Endodermal cell (in vitro differentiated cells): ENCODE measurements around the gene DNASE1L3. TPM values are rescaled to one million over a fixed set of nuclear protein-coding genes. Genes with fewer than 3 reads are reported as not detected.

Source experiments
- DNase-seq: peaks from one replicate; pipeline ENCODE4 v3.0.0-alpha.2; 2017
- H3K27ac ChIP-seq: 2 replicates; pipeline ENCODE4 v1.5.1; 2013; ENCODE audit warnings: mild to moderate bottlenecking, low read depth, low read length, moderate library complexity
- H3K27me3 ChIP-seq: 2 replicates; pipeline ENCODE4 v1.6.1; 2013; ENCODE audit warnings: mild to moderate bottlenecking, low read length, moderate library complexity; ENCODE audit not compliant: insufficient read depth, control insufficient read depth, poor library complexity, severe bottlenecking
- H3K36me3 ChIP-seq: 2 replicates; pipeline ENCODE4 v1.7.0; 2013; ENCODE audit warnings: mild to moderate bottlenecking, low read length, moderate library complexity; ENCODE audit not compliant: control insufficient read depth, insufficient read depth
- H3K4me1 ChIP-seq: one replicate; pipeline ENCODE4 v1.7.0; 2013; ENCODE audit warnings: low read length; ENCODE audit not compliant: control insufficient read depth, insufficient read depth
- H3K4me3 ChIP-seq: 2 replicates; pipeline ENCODE4 v1.5.1; 2013; ENCODE audit warnings: mild to moderate bottlenecking, low read length, moderate library complexity
- H3K9ac ChIP-seq: 2 replicates; pipeline ENCODE4 v1.6.1; 2013; ENCODE audit warnings: mild to moderate bottlenecking, low read length, moderate library complexity; ENCODE audit not compliant: poor library complexity, severe bottlenecking; ENCODE audit errors: extremely low read depth
- H3K9me3 ChIP-seq: 2 replicates; pipeline ENCODE4 v1.6.1; 2013; ENCODE audit warnings: mild to moderate bottlenecking, low read length, moderate library complexity; ENCODE audit not compliant: control insufficient read depth
- H3K27ac Mint-ChIP-seq: 2 replicates; pipeline ENCODE4 v1.8.0; 2020; ENCODE audit warnings: mixed read lengths
- H3K27me3 Mint-ChIP-seq: 2 replicates; pipeline ENCODE4 v1.8.0; 2021; ENCODE audit warnings: mild to moderate bottlenecking, mixed read lengths; ENCODE audit not compliant: insufficient read depth
- H3K36me3 Mint-ChIP-seq: 2 replicates; pipeline ENCODE4 v1.8.0; 2020; ENCODE audit warnings: low read depth, mixed read lengths
- H3K4me1 Mint-ChIP-seq: 2 replicates; pipeline ENCODE4 v1.8.0; 2020; ENCODE audit warnings: mixed read lengths
- H3K4me3 Mint-ChIP-seq: 2 replicates; pipeline ENCODE4 v1.8.0; 2020; ENCODE audit warnings: mild to moderate bottlenecking, moderate library complexity, mixed read lengths
- H3K9me3 Mint-ChIP-seq: 2 replicates; pipeline ENCODE4 v1.8.0; 2020; ENCODE audit warnings: mild to moderate bottlenecking, mixed read lengths
- CTCF ChIP-seq: fragments of 200-600 bp; sonication (generic); conservative IDR thresholded peaks from 2 replicates; pipeline ENCODE4 v1.5.0; 2021; ENCODE audit warnings: antibody characterized with exemption, mild to moderate bottlenecking
- WGBS, 2 experiments: methylation state at CpG; one replicate each; pipeline versions ENCODE4 v1.1.5 to v1.1.7; 2013; ENCODE audit warnings: missing lambda C conversion rate in 2 of 2, mixed read lengths in 1 of 2; ENCODE audit not compliant: insufficient coverage in 1 of 2, insufficient read length in 1 of 2; 5-methylcytosine and 5-hydroxymethylcytosine counted together
- total RNA-seq, 2 donors: library from RNA; stranded (reverse); fragmentation: NEBNext Ultra II Directional in 1 of 2; extraction: Animal tissue kit (Norgen Biotek cat#: 25700) in 1 of 2; gene quantifications; 2 replicates in 1 of 2; 3 replicates in 1 of 2; pipeline ENCODE4 v1.2.1, GENCODE V29; 2021

Gene DNASE1L3
- total RNA-seq, 2 donors from 2014 or later, result not detected

DNA sequence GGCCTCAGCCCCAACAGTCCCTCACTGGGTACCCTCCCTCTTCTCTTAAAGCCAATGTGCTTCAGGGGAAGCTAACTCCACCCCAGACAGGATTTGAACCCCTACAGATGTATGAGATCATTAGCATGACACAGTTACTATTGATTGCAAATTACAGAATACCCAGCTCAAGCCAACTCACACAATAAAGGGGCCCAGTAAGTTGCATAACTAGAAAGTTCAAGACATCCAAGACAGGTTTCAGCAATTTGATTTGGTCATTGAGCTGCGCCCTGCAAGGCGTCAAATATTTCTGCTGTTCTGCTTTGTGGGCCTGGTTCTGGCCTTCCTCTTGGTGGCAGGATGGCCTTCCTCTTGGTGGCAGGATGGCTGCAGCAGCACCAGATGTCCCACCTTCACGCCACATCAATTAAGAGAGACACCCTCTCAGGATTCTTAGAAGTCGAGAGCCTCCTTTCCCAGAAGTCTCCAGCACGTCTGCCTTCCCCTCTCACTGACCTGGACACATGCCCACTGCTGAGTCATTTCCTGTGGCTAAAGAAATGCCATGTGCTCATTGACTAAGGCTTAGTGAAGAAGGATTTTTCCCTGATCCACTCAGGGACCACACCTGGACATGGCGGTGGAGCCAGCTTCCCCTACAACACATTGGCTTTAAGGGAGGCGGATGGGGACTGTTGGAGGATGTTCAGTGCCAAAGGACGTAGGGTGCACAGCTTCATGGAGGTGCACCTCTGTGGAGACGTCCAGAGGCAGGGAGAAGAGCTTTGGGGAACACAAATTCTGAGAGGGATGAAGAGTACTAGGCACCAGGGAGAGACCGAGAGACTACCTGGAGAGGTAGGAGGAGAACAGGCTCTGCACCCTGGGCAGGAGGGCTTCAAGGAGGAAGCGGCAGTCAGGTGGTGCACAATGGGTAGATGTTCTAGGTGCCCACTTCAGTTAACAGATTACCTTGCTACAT, 49.1 kb downstream of the DNASE1L3 start:
- peak overlapping the region; percentile 73 for H3K27ac Mint-ChIP-seq
- no peak overlapping the region for H3K27ac ChIP-seq

DNA sequence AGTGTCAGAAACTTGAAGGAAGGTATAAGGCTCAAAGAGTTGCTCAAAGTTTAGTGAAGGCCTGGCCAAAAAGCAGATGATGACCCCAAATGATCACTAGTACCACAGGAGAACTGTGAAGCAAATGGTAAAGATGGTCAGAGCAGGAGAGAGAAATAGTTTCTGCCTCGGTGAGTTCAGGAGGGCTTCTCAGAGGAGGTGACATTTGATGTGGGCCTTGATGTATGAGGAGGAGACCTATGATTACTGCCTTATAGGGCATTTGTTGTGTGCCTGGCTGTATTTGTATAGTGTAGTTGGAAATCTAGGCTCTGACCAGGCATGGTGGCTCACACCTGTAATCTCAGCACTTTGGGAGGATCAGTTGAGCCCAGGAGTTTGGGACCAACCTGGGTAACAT, 50.4 kb downstream of the DNASE1L3 start:
- no peak for TF ChIP-seq CTCF
- no peak overlapping the region for H3K4me3 ChIP-seq
- H3K36me3 ChIP-seq, result peaks cover 100% of the 10 kb centered on the region
- H3K4me1 ChIP-seq, result peaks cover 21% of the 10 kb centered on the region
- no peak for DNase-seq
- H3K27me3 ChIP-seq, result no peaks in the 10 kb centered on the region
- WGBS, 2 experiments, result 93 to 100% methylated on average over 1 of the region's 1 CpG
- H3K4me1 Mint-ChIP-seq, result peaks cover 4% of the 10 kb centered on the region
- no peak overlapping the region for H3K4me3 Mint-ChIP-seq
- H3K9ac ChIP-seq, result no peak overlapping the region
- no peaks in the 10 kb centered on the region for H3K27me3 Mint-ChIP-seq
- H3K27ac ChIP-seq, result no peak overlapping the region
- H3K36me3 Mint-ChIP-seq, result peaks cover 90% of the 10 kb centered on the region
- H3K9me3 Mint-ChIP-seq, result no peaks in the 10 kb centered on the region
- H3K9me3 ChIP-seq, result no peaks in the 10 kb centered on the region
- no peak overlapping the region for H3K27ac Mint-ChIP-seq

More for the DNA sequence above, 49.1 kb downstream of the DNASE1L3 start:
- H3K4me1 ChIP-seq, result peaks cover 27% of the 10 kb centered on the region
- no peaks in the 10 kb centered on the region for H3K27me3 ChIP-seq
- no peak for TF ChIP-seq CTCF
- H3K9ac ChIP-seq, result no peak overlapping the region
- Mint-ChIP-seq H3K27me3 (no peaks in the 10 kb centered on the region), H3K9me3 (no peaks in the 10 kb centered on the region), H3K4me3 (no peak overlapping the region), H3K36me3 (peaks cover 86% of the 10 kb centered on the region), H3K4me1 (peaks cover 9% of the 10 kb centered on the region)
- no peaks in the 10 kb centered on the region for H3K9me3 ChIP-seq
- no peak for DNase-seq
- WGBS, 2 experiments, result 95 to 99% methylated on average over 8 to 11 of the region's 11 CpGs
- H3K36me3 ChIP-seq, result peaks cover 98% of the 10 kb centered on the region
- no peak overlapping the region for H3K4me3 ChIP-seq

DNA sequence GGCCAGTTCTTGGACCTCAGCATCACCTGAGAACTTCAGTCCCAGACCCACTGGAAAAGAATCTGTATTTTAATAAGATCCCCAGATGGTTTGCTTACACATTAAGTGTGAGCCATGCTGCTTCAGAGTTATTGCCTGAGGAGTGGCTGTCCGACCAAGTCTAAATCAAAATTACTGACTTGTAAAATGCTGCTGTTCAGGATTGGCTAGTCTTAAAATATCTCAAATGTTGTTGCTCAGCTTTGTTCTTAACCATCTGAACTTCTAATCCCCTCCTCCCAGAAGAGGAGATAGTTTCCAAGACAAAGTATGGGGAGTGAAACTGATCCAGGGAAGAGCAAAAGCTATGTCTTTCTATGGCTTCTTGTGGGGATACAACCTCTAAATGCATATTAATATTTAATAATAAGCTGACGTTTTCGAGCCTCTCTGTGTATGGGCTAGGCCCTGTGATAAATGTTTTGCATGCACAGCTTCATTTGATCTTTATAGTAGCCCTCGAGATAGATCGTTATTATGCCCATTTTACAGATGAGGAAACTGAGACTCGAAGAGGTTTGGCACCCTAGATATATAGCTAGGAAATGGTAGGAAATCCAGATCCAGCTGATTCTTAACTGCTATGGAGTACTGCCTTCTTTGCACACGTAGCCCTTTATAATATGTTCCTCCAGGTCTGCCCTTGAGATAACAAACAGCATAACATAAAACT, 52.2 kb downstream of the DNASE1L3 start:
- no peak overlapping the region for H3K27ac ChIP-seq
- DNase-seq, result no peak
- WGBS, 2 experiments, result 92 to 99% methylated on average over 7 of the region's 7 CpGs
- peaks cover 98% of the 10 kb centered on the region for H3K36me3 ChIP-seq
- Mint-ChIP-seq H3K4me1 (no peaks in the 10 kb centered on the region), H3K27me3 (no peaks in the 10 kb centered on the region), H3K36me3 (peaks cover 93% of the 10 kb centered on the region), H3K9me3 (no peaks in the 10 kb centered on the region), H3K27ac (no peak overlapping the region), H3K4me3 (no peak overlapping the region)
- H3K9ac ChIP-seq, result no peak overlapping the region
- H3K27me3 ChIP-seq, result no peaks in the 10 kb centered on the region
- H3K4me1 ChIP-seq, result peaks cover 7% of the 10 kb centered on the region
- no peak overlapping the region for H3K4me3 ChIP-seq
- TF ChIP-seq CTCF, result no peak
- no peaks in the 10 kb centered on the region for H3K9me3 ChIP-seq
